Mucosa of gallbladder (tissue), 1 donor: ENCODE data around the gene GYPA. TPM values are rescaled to one million over a fixed set of nuclear protein-coding genes. Genes with fewer than 3 reads are reported as not detected.
"Not testable (repeated sequence)": the region's sequence is repeated elsewhere in the genome, so short reads cannot be mapped to it uniquely, and the experiment has no call there.

ENCODE experiments used
- DNase-seq: peaks from one replicate; pipeline ENCODE4 v3.0.0-alpha.2; 2020; ENCODE audit warnings: low spot score
- total RNA-seq: library from RNA; stranded (reverse); gene quantifications from one replicate; pipeline ENCODE4 v1.2.1, GENCODE V29; 2021
- donor health status: DM: no; HTN: no; CAD: no.

GYPA gene
- total RNA-seq, result 0.69 TPM

- DNase-seq, result not testable (repeated sequence)
Measured at GRCh38 chr4:144140594-144141295, at the start of gene GYPA. TSS of gene GYPA (minus strand) at chr4:144140718. CDS start at chr4:144140635, 83 bp downstream.

DNA sequence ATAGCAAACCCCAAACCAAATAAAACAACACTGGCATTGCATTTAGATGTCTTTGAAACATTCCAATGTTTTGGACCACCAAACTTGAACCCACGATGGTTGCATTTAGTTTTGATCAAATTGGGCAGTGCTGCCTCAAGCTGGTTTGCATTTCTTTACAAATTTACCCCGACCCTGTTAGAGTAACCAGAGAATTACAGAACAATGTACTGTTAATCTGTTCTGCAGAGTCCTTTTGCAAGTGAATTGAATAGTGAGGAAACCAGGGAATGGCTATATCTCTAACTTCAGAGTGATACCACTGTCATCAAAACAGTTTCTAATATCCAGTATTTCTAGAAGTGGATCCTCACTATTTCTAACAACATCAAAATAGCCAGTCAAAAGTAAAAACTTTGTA is 49.5 kb upstream of the GYPA start:
- DNase-seq, result no peak

GRCh38 chr4:144189121-144189520 is 48.6 kb upstream of the GYPA start:
- DNase-seq, result no peak

DNA sequence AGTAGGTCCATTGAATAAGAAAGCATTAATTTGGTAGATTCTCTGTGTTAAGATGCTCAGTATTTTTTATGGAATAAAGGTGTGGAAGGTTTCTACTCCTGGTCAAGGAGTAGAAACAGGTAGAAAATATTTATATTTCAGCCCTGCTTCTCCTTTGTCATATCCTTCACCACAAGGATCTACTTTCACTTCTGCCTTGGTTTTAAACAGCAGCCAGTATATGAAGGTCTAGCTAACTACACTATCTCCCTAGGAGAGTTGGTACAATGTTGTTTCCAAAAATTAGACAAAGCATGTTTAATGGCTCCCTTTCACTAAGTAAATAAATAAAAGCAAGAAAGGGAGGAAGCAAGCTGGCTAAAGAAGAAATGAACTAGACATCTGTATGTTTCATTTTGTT is 44.6 kb upstream of the GYPA start:
- no peak for DNase-seq

- DNase-seq, result no peak
Measured at GRCh38 chr4:144183165-144183564, 42.6 kb upstream of the GYPA start.

GRCh38 chr4:144181391-144181790 is 40.9 kb upstream of the GYPA start:
- DNase-seq, result no peak

DNA sequence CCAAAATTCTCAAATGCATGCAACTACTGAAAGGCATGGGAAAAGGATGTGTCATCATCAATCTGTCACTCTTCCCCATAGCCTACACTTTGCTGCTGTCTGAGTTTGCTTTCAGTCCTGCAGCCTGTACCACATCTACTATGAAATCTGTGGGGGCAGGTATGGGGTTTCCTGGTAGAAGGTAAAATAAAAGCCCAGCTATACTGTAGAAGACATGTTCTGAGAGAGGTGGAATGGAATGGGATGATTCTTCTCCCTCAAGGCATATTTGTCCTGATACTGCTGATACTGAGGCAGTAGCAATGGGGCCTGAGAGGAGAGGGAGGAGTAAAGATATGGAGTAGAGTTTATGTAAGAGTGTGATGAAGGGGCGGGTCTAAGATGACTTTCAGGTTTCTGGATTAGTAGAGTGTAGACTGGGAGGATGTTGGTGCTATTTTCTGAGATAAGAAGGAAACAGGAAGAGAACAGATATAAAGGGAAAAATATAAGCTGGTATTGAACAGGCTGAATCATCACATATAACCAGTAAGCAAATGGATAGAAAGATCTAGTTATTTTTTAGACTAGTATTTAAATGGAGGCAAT is 38.7 kb upstream of the GYPA start:
- DNase-seq, result no peak

DNA sequence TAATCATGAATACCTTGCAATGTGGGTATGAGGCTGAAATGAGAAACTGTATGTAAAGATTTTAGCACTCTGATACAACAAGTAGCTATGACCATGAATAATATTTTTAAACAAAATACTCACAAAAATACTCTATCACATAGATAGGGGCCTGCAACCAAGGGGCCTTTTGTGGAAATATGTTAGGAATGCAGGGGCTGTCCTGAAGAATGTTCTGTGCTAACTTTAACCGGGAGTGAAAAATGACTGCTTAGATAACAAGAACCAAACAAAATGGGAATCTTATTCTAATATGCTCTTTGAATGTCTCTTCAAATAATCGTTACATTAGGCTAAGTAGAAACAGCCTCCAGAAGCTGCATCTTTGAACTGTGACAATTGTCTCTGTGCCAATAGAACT is 37.9 kb upstream of the GYPA start:
- no peak for DNase-seq

GRCh38 chr4:144176476-144176875 is 36.0 kb upstream of the GYPA start:
- DNase-seq, result no peak

GRCh38 chr4:144174401-144175067 is 34.0 kb upstream of the GYPA start:
- DNase-seq, result no peak

- no peak for DNase-seq
Measured at GRCh38 chr4:144171697-144172096, 31.2 kb upstream of the GYPA start.

DNA sequence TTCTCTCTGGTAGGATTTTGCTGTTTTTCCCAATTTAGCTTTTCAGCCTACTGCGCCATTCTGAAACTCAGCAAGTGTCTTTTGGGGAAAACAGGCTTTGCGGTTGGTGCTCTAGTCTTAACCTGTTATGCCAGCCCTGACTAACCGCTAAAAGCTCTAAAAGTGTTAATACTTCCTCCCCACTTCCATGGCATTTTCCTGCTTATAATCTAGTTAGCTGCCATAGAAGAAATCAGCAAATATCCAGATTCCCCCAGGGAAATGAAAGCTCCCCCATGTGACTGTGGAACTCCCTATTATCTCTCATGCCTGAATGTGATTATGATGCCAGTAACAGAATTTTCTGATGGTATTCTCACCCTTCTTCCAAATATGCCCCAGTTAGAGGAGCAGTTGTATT is 28.7 kb upstream of the GYPA start:
- no peak for DNase-seq

- no peak for DNase-seq
Measured at GRCh38 chr4:144154044-144154443, 13.5 kb upstream of the GYPA start.

- DNase-seq, result not testable (repeated sequence)
Measured at GRCh38 chr4:144142690-144143326, 2.3 kb upstream of the GYPA start.

DNA sequence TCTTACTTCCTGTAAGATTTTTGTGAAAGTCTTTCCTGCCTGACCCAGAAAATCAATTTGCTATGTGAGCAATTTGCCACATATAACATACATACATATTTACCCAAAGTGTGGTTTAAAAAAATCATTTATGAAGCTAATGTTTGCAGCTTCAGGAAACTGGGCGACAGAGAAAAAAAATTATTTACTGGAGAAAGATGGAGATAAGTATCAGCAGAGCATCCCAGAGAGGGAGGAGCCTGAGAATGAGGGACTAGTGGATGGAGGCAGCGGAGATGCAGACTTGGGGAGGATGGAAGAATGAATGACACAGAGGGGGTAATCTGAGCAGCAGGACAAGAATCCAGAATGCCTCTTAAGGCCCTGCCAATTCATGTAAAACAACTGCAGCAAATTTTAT is 975 bp upstream of the GYPA start:
- DNase-seq, result no peak

- not testable (repeated sequence) for DNase-seq
Measured at GRCh38 chr4:144139991-144140390, 527 bp downstream of the GYPA start.

- DNase-seq, result not testable (repeated sequence)
Measured at GRCh38 chr4:144139547-144139946, 971 bp downstream of the GYPA start.

DNA sequence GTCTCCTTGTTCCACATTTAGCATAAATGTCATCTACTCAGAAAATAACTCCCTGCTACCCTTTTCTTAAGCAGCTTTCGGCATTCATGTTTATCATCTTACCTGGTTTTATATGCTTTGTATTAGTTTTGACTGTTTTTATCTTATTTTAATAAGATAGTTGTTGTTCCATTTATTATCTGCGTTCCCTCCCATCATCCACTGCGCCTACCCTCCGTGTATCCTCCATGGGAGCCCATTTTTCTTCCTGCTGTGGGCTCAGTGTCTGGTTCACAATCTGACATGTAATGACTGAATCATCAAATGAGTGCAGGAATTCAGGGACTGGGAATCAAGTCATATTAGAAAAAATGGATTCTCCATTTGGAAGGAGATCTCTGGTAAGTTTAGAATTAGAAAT is 2.3 kb downstream of the GYPA start:
- DNase-seq, result not testable (repeated sequence)

DNA sequence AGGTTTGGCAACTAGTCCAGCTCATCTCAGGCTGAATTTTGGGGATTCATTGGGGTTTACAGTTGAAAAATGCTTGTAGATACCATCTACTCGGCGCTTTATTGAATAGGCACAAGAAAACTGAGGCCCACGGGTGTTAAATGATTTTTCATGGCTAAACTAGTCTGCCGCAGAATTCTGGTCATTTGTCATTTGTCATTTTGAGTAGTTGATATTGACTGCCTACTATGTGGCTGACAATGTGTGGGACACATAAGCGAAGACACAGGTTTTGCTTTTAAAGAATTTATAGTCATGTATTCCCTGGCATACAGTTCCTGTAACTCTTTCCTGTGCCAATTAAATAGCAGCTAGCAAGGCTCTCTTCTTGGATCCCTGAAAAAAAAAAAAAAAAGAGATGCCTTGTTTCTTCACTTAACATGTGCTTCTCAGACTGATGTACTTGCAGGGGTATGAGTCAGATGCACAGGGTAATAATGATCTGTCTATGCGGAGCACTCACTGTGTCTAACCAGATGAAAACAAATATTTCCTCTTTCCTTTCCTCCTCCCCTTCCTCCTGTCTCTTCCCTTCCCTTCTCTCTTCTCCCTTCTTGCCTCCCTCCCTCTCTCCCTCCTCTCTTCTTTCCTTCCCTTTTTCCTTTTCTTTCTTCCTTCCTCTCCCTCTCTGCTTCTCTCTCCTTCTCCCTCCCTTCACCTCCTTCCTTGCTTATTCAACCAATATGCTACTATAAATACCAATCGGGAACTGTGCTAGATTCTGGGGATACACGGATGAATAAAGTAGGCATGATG is 3.2 kb downstream of the GYPA start:
- DNase-seq, result not testable (repeated sequence)

DNA sequence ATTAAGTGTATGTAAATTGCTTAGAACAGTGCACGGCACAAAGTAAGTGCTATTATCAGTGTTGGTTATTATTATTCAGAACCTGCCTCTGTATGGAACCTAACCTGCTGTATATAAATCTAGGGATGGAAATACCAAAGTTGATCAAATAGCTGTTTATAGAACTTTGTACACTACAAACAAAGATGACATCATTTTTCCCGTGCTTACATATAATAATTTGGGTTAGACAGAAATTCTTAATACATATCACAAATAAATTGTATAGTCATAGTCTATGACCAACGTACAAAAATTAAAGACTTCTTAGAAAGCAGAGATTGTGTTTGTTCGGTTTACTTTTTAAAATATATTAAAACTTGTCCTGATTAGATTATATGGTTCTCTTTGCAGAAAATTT is 4.3 kb downstream of the GYPA start:
- not testable (repeated sequence) for DNase-seq

- not testable (repeated sequence) for DNase-seq
Measured at GRCh38 chr4:144130167-144130566, 10.4 kb downstream of the GYPA start.
